Activated T-helper 9 cell treated with anti-CD3 and anti-CD28 coated beads, Interleukin-2, amount 50 U/mL, for 16 hours (primary cell): ENCODE measurements around the gene CCDC33.

Source experiments
- DNase-seq: peaks from one replicate; pipeline ENCODE4 v3.0.0-alpha.2; 2020; ENCODE audit warnings: low read depth

CCDC33 gene

GRCh38 chr15:74235962-74236361 is at the start of gene CCDC33:
Gene CCDC33, plus strand, starts transcription at chr15:74236326. Its CDS starts 394 bp downstream, at chr15:74236720.
- no peak for DNase-seq

- no peak for DNase-seq
These were observed 47.9 kb upstream of the CCDC33 start for GRCh38 chr15:74188216-74188615.

DNA sequence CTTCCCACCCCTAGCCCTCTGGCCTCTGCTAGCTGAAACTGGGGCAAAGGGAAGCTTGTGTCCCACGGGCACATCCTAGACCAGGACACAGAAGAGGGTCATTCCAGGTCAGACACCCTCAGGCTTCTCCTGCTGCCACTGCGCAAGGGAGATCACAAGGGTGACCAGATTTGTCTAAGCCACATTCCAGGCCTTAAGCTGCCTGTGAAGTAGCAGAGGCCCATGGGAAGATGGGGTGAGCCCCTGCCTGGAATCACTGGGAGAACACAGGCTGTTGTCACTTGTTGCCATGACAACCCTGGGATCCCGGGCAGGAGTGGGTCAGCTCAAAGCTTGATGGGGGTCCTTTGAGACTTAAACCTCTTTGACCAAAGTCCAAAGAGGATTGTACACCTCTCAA is 44.3 kb upstream of the CCDC33 start:
- no peak for DNase-seq

- DNase-seq, result no peak
These were observed 43.4 kb upstream of the CCDC33 start for GRCh38 chr15:74192751-74193150.

- DNase-seq, result no peak
These were observed 42.8 kb upstream of the CCDC33 start for GRCh38 chr15:74193299-74193718.

DNA sequence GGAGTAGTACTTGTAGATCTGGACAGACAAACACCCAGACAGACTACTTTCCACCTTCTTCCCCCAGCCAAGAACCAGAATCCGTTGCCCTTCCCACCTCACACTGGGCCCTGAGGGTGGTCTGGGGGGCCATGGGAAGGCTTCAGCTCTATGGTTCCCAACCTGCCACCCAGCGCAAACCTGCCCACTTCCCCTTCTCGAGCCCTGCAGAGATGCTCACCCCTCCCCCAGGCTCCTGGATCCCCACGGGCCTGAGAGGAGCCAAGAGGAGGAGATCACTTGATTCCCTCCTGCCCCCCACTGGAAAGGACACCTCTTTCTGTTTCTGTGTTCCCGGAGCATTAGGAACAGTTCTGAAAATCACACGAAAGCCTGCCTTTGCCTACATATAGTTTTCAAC is 42.2 kb upstream of the CCDC33 start:
- no peak for DNase-seq

DNA sequence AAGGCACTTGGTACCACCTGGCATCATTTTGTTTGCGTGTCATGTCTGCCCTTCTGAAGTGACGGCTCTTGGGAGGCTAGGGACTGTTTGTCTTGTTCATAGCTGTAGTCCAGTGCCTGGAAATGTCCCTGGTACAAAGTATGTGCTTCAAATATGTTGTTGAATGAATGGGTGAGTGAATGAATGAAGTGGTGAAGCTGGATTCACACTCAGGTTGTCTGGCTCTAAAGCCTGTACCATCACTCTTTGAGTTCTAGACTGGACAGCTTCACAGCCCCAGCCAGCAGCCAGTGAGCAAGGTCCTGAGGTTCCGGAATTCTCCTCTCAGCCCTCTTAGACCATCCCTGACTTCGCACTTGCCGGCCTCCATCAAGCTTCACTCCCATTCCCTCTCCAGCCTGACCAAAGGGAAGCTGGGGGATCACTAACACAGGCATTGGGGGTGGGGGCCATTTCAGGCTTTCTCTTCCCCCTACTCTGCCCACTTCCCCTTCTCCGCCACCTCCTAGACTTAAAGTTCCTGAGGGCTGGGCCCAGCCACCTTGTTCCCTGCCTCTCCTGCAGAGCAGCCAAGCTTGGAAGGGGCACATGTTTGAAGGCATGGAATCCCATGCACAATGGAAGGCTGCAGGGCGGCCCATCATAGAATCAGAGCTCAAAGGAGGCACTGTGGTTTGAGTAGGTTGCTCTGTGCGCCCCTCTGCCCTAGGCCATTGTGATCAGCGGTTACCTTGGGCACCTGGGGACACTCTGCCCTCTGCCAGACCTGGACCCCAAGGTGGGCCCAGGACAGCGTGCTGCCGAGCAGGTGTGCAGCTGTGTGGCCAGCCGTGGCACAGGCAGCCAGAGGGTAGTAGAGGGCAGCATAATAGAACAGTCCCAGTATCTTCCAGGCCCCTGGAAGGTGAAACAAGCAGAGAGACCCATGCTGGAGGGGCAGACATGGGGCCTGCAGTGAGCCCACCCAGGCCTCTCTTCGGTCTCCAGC is 41.3 kb upstream of the CCDC33 start:
- no peak for DNase-seq

- no peak for DNase-seq
These were observed 40.0 kb upstream of the CCDC33 start for GRCh38 chr15:74196175-74196574.

DNA sequence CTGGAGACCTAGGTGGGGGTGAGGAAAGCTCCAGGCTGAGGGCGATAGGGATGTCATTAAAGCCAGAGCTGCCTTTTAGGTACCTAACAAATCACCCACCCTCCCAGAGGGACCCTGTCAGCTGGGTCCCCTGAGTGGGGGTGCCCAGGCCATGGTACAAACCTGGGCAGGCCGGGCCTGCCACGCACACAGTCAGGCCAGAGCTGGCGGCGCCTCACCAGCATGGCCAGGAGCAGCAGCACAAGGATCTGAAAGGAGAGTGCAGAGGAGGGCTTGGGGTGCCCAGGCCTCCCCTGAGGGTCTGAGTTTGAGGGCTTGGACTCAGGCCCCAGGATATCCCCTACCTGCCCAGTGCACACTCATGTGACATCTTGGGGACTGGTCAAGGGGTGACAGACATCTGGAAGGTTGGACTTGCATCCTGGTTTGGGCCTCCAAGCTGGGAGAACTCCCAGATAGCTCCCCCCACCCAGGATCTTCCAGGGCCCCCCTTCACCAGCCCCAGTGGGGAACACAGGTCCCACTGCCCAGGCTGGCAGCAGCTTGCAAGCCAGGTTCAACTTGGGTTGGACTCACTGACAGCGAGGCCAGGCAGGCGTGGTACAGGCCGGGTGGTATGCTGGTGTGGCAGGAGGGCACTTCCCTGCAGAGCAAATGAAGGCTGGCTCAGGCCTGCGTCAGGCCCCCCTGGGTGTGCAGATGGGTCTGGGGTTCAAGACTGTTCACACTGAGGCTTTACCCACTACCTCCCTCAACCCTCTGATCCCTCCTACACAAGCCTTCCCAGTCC is 38.8 kb upstream of the CCDC33 start:
- DNase-seq, result no peak

DNA sequence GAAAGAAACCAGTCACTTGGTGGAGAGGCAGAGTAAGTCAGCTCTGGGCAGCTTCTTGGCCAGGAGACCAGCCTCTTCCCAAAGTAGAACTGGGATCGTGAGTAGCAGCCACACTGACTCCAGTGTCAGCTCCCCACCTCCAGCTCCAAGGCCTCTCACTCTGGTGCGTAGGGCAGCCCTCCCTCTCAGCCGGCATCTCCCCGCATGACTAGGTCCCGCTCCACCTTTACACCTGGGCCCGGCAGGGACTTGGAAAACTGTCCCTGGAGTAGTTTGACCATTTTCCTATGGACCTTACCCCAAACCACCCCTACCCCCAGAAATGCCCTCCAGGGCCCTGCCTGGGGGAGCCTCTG is 36.9 kb upstream of the CCDC33 start:
- DNase-seq, result no peak

DNA sequence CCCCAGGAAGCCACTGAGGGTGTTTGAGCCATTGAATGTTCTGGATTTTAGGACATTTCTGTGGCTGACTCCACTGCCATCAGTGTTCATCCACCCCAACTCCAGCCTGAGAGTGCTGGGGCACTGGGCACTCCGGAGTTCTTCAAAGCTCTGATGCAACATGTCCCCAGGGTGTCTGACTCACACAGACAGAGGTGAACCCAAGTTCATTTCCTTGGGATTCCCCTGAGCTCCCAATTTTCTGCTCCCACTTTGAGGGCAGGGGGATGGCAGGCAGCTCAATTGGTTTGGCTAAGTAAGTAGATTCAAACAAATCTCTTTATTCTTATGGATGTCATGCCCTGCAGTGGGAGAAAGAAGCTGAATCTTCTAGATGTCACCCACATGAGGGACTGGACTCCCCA is 35.7 kb upstream of the CCDC33 start:
- DNase-seq, result no peak

DNA sequence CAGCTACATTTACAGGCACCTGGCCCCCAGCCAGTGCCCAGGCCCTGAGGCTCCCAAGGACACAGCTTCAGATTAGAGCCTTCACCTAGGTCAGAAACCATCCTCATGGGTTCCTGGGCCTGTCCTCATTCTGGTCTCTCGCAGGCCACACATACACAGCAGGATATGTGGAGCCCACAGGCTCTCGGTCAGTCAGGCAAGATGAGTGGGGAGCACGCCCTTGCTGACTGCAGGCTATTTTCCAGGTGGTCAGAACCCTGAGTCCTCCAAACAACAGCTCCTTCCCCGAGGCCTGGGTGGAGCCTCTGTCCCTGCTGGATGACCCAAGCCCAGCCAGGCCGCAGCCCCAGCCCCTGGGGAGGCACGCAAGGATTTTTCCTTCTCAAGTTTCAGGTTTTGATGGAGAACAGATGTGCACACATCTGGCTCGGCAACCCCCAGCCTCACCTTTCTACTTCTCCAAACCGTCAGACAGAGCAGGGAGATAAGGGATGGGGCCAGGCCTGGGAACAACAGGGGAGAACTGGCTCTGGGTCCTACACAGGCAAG is 35.2 kb upstream of the CCDC33 start:
- DNase-seq, result no peak

GRCh38 chr15:74201710-74202420 is 34.3 kb upstream of the CCDC33 start:
- no peak for DNase-seq

DNA sequence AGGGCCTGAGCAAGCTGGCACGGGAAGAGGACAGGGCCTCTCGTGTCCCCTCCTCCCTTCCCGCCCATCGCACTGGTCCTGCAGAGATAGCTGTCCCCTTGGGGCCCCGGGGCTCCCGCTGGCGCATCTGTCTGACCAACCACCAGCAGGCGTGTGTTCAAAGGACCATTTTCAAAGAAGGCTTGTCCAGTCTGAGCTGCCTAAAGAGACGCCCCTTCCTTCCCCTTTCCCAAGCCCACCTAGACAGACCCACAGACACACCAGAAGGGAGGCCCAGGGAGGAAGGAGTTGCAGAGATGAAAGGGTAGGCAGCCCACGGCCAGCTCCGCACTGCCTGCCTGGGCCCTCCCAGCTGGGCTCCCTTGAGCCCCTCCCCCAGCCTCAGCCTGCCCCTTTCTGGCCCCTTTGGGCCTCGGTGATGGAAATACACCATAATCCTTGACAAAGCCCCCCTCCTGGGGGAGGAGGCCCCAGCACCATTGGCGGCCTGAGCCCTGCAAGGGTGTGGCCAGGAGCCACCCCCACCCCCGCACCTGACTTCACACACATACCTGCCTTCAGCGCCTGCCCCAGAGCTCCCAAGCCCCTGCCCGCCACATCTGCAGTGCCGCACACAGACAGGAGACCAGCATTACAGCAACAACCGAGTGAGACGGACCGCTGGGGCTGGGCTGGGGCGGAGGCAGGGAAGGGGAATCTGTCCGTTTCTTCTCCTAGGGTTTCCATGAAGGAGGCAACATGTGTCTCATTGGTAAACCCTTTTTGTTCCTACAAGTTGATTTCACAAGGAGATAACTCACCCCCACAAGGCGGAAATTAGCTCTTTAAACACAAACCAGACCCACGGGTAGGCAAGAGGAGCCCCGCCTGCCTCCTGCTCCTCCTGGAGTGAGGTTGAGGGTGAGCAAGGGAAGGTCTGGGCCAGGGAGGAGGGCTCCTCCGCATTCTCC is 33.4 kb upstream of the CCDC33 start, which contains the start of gene STRA6:
TSS of gene STRA6 (minus strand) at position 336 of the 950 bp plus-strand sequence. CDS start 520 bp downstream, outside the sequence.
- no peak for DNase-seq

GRCh38 chr15:74203914-74204431 is 32.2 kb upstream of the CCDC33 start:
- no peak for DNase-seq

DNA sequence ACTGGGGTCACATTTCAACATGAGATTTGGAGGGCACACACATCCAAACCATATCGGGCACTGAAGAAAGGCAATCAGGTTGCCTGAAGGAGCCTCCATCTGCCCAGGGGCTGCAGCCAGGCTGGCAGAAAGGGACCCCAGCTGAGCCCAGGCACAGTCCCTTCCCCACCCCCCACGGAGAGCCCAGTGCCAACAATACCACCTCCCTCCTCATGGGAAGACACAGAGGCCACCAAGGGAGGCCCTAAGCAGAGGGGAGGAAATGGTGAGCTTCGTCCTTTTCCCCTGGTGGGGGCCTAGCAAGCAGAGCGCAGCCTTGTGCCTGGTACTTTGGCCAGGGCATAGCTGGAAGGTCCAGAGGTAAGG is 30.6 kb upstream of the CCDC33 start:
- no peak for DNase-seq

DNA sequence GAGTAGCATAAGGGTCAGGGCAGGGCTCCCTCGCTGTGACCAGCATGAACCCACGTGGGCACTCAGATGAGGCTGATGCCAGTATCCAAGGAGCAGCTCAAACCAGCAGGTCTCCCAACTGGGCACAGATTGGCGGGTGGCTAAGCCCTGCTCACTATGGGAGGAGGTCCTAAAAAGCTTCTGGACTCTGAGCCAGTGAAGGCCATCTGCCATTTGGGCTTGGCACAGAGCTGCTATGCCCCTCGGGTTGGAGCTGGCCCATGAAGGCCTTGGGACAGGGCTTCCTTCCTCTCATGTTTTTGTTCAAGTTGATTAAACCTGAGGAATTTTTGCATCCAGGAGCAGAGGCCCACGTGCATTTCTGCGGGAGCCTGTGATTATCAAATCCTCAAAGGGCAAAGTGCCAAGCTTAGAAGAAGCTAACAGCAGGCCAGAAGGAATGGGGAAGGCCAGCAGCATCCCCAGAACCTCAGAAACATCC is 29.3 kb upstream of the CCDC33 start:
- no peak for DNase-seq

DNA sequence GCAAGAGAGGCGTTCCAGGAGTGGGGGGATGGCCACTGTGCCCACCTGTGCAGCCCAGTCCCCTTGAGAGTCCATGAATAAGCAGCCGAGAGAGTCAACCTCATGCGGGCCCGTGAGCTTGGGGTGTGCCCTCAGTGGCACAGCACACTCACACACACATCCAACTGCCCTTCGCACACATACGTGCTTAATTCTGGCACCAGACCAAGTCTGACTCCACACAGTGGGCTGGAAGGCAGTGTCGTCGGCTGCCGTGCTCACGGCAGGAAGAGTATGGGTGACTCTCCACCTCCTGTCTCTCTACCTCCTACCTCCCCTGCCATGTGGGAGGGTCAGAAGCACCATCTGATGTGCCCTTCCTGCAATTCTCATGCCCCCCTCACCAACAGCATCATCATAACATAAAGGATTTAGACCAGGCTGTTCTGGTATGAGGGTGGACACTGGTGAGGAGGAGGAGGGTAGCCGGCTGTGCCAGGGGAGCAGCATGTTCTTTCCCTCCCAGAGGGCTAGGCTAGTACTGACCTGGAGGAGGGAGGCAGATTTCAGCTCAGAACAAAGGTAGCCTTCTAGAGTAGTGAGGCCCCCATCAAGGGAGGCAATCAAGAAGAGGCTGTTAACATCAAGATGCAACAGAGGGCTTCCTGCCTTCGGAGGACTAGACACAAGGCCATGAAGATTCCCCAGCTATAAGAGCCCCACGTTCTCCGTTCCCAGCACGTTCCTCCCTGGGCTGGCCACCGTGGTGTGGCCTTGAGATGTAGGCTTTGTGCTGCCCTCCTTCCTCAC is 28.3 kb upstream of the CCDC33 start:
- no peak for DNase-seq

DNA sequence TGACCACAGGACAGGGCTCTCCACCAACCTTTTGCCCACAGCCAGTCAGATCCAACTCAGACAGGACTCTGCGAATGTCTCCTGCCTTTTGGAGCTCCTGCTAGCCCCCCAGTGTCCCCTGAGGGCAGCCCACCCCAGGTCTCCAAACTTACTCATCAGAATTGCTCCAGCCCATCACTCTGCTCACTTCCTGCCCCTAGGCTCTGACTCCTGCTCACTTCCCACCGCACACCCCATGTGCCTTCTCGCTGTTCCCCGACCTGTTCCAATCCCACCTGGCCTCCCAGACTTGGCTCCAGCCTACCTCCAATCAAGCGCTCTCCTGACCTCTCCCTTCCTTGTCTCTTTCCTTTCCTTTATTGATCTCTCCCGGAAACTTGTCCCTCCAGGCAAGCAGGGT is 27.6 kb upstream of the CCDC33 start:
- no peak for DNase-seq
